IMR-90 (cell line): ENCODE measurements around the gene SERP2. TPM values are rescaled to one million over a fixed set of nuclear protein-coding genes. Genes with fewer than 3 reads are reported as not detected.

Experiments
- ATAC-seq: fragments of 200-7000 bp; cut with Tn5 transposase; 2 replicates; pipeline ENCODE4 v1.9.1; 2020; ENCODE audit warnings: low read depth, mild to moderate bottlenecking, moderate library complexity
- BruUV-seq: library from RNA; stranded (reverse); fragments of 400-500 nt; replicated peaks from 2 replicates; lab custom pipeline; 2021; lab: Mats Ljungman, UMichigan
- CTCF ChIA-PET: fragments of 300-600 bp; formaldehyde crosslinking; extraction: SDS; loops from one replicate; lab custom pipeline; 2021; ENCODE audit warnings: antibody characterized with exemption; lab: Yijun Ruan, JAX
- POLR2A ChIA-PET: fragments of 300-600 bp; sonication (Branson Sonifier 250); formaldehyde crosslinking; loops from one replicate; lab custom pipeline; 2022; ENCODE audit warnings: antibody characterized with exemption; ENCODE audit not compliant: unreplicated experiment; lab: Charles Lee
- DNase-seq: peaks from one replicate; pipeline ENCODE4 v3.0.0; 2013
- H2AFZ ChIP-seq: replicated peaks from 2 replicates; pipeline ENCODE3; 2013; ENCODE audit warnings: low read length, mild to moderate bottlenecking; ENCODE audit not compliant: poor library complexity
- H2AK5ac ChIP-seq: 2 replicates; pipeline ENCODE4 v1.6.1; 2013; ENCODE audit warnings: low read depth, low read length, inconsistent platforms
- H2AK9ac ChIP-seq: replicated peaks from 2 replicates; pipeline ENCODE3; 2013; ENCODE audit warnings: mild to moderate bottlenecking, low read depth, low read length, moderate library complexity; ENCODE audit not compliant: poor library complexity
- H2BK120ac ChIP-seq: 2 replicates; pipeline ENCODE4 v1.6.1; 2013; ENCODE audit warnings: low read depth, low read length, inconsistent platforms
- H2BK15ac ChIP-seq: 3 replicates; pipeline ENCODE4 v1.6.1; 2013; ENCODE audit warnings: low read depth, low read length, inconsistent platforms
- H2BK20ac ChIP-seq: 2 replicates; pipeline ENCODE4 v1.6.1; 2013; ENCODE audit warnings: low read depth, mild to moderate bottlenecking, inconsistent platforms, low read length, moderate library complexity
- H2BK5ac ChIP-seq: 2 replicates; pipeline ENCODE4 v1.6.1; 2013; ENCODE audit warnings: mild to moderate bottlenecking, low read depth, low read length, inconsistent platforms; ENCODE audit not compliant: poor library complexity, severe bottlenecking
- H3K14ac ChIP-seq: replicated peaks from 2 replicates; pipeline ENCODE4 v1.6.1; 2013; ENCODE audit warnings: low read depth, low read length, inconsistent platforms
- H3K18ac ChIP-seq: 2 replicates; pipeline ENCODE4 v1.6.1; 2013; ENCODE audit warnings: low read depth, low read length, control low read depth
- H3K23ac ChIP-seq: 2 replicates; pipeline ENCODE4 v1.6.1; 2013; ENCODE audit warnings: low read depth, low read length, inconsistent platforms
- H3K27ac ChIP-seq: 2 replicates; pipeline ENCODE4 v1.5.1; 2013; ENCODE audit warnings: mild to moderate bottlenecking, control low read depth, low read length; ENCODE audit not compliant: insufficient read depth
- H3K27me3 ChIP-seq: 2 replicates; pipeline ENCODE4 v1.6.1; 2013; ENCODE audit warnings: low read length; ENCODE audit not compliant: control insufficient read depth, insufficient read depth
- H3K36me3 ChIP-seq: 2 replicates; pipeline ENCODE4 v1.6.1; 2013; ENCODE audit warnings: low read length, mixed read lengths; ENCODE audit not compliant: control insufficient read depth, insufficient read depth
- H3K4ac ChIP-seq: 2 replicates; pipeline ENCODE4 v1.6.1; 2013; ENCODE audit warnings: low read depth, low read length, inconsistent platforms
- H3K4me1 ChIP-seq: 2 replicates; pipeline ENCODE4 v1.6.1; 2013; ENCODE audit warnings: low read length, mixed read lengths; ENCODE audit not compliant: control insufficient read depth, insufficient read depth
- H3K4me2 ChIP-seq: 2 replicates; pipeline ENCODE4 v1.6.1; 2013; ENCODE audit warnings: low read depth, mild to moderate bottlenecking, control low read depth, low read length, moderate library complexity
- H3K4me3 ChIP-seq: 2 replicates; pipeline ENCODE4 v1.5.1; 2013; ENCODE audit warnings: low read depth, mild to moderate bottlenecking, control low read depth, low read length, moderate library complexity; ENCODE audit not compliant: insufficient read depth
- H3K56ac ChIP-seq: 2 replicates; pipeline ENCODE4 v1.6.1; 2013; ENCODE audit warnings: low read length, inconsistent platforms; ENCODE audit not compliant: insufficient read depth; ENCODE audit errors: extremely low read depth
- H3K79me1 ChIP-seq, 2 experiments: 2 replicates each; pipeline ENCODE4 v1.6.1; 2013; ENCODE audit warnings: low read length in 2 of 2, inconsistent platforms in 1 of 2, low read depth in 1 of 2
- H3K9ac ChIP-seq: 2 replicates; pipeline ENCODE4 v1.6.1; 2013; ENCODE audit warnings: low read depth, low read length, control low read depth
- H3K9me1 ChIP-seq: 2 replicates; pipeline ENCODE4 v1.6.1; 2013; ENCODE audit warnings: low read length, inconsistent platforms; ENCODE audit not compliant: insufficient read depth
- H3K9me3 ChIP-seq: 2 replicates; pipeline ENCODE4 v1.6.1; 2013; ENCODE audit warnings: low read length; ENCODE audit not compliant: control insufficient read depth, insufficient read depth
- H4K20me1 ChIP-seq: 2 replicates; pipeline ENCODE4 v1.6.1; 2013; ENCODE audit warnings: low read length, inconsistent platforms; ENCODE audit not compliant: insufficient read depth
- H4K5ac ChIP-seq: 2 replicates; pipeline ENCODE4 v1.6.1; 2013; ENCODE audit warnings: mild to moderate bottlenecking, low read depth, low read length, control low read depth
- H4K8ac ChIP-seq, 2 experiments: 2 replicates each; pipeline ENCODE4 v1.6.1; 2013; ENCODE audit warnings: low read depth in 2 of 2, low read length in 2 of 2, control low read depth in 1 of 2, inconsistent platforms in 1 of 2
- H4K91ac ChIP-seq: 2 replicates; pipeline ENCODE4 v1.6.1; 2013; ENCODE audit warnings: low read depth, low read length, inconsistent platforms; ENCODE audit not compliant: insufficient read depth
- FOS ChIP-seq: fragments of 150-350 bp; IDR thresholded peaks from 2 replicates; pipeline ENCODE4 v1.6.1; 2016; ENCODE audit warnings: low read depth, low read length
- RFX5 ChIP-seq: IDR thresholded peaks from 2 replicates; pipeline ENCODE4 v1.8.0; 2012; ENCODE audit warnings: low read depth, mild to moderate bottlenecking, low read length, moderate library complexity
- whole genome bisulfite sequencing, 2 experiments: methylation state at CpG; one replicate each; pipeline versions ENCODE4 v1.1.5 to v1.1.7; 2013; ENCODE audit warnings: missing lambda C conversion rate in 2 of 2; ENCODE audit not compliant: insufficient read length in 1 of 2; ENCODE audit errors: extremely low coverage in 2 of 2; 5-methylcytosine and 5-hydroxymethylcytosine counted together
- dilution Hi-C: fragments of 300-500 bp; cut with HindIII; formaldehyde crosslinking; loops from one replicate; pipeline ENCODE4 v1.14.3; 2018; ENCODE audit warnings: low sequenced_read_pairs; ENCODE audit not compliant: unreplicated experiment
- in situ Hi-C: fragments of 300-500 bp; cut with MboI; formaldehyde crosslinking; loops from 3 replicates; pipeline ENCODE4 v1.14.3; 2019; ENCODE audit warnings: low sequenced_read_pairs, inconsistent platforms, mixed read lengths
- intact Hi-C: fragments of 100-400 bp; cut with micrococcal nuclease; formaldehyde crosslinking; loops from 2 replicates; pipeline ENCODE4 v1.10.0; 2022
- polyA plus RNA-seq, 3 experiments: library from polyadenylated mRNA; depleted of rRNA; stranded (reverse); fragments of >200 nt; gene quantifications; 2 replicates each; pipeline ENCODE4 v1.2.3, GENCODE V29; 2012; ENCODE audit warnings: low replicate concordance in 1 of 3
- total RNA-seq: library from RNA; depleted of rRNA; stranded (reverse); fragments of >200 nt; gene quantifications from 2 replicates; pipeline ENCODE4 v1.2.3, GENCODE V29; 2012

SERP2 gene
- total and polyA plus RNA-seq, 2 of the 4 experiments (the other 2 are of a cell fraction): 0.54 to 1.4 TPM

- Histone ChIP-seq H4K20me1 (no peaks in the 10 kb centered on the region), H3K4me3 (no peak overlapping the region), H4K5ac (no peak overlapping the region), H3K18ac (no peak overlapping the region), H3K9me1 (no peaks in the 10 kb centered on the region), H3K9ac (no peak overlapping the region), H2BK120ac (no peak overlapping the region), H4K8ac (no peak overlapping the region), H2AFZ (no peak overlapping the region), H3K27ac (no peak overlapping the region), H3K56ac (no peak overlapping the region), H3K4me1 (peaks cover 5% of the 10 kb centered on the region; the same call in 1 of the 2 replicates), H3K23ac (no peak overlapping the region), H2BK5ac (no peak overlapping the region), H3K14ac (no peak overlapping the region), H3K4me2 (no peak overlapping the region), H4K91ac (no peak overlapping the region), H2AK5ac (no peak overlapping the region), H3K79me1 (no peaks in the 10 kb centered on the region), H2BK15ac (no peak overlapping the region), H3K4ac (no peak overlapping the region), H3K9me3 (no peaks in the 10 kb centered on the region), H3K27me3 (peaks cover 13% of the 10 kb centered on the region), H3K36me3 (no peaks in the 10 kb centered on the region), H2BK20ac (no peak overlapping the region), H2AK9ac (no peak overlapping the region)
- ChIA-PET POLR2A (no interaction called here), CTCF (no interaction called here)
- BruUV-seq: no TSS peak
- dilution Hi-C loops (no loop called here), in situ Hi-C loops (no loop called here), intact Hi-C loops (no loop called here)
- TF ChIP-seq FOS: no peak
- TF ChIP-seq RFX5: no peak
- no peak for ATAC-seq
- no CpG with 5 or more reads among the region's 5 CpGs for WGBS, 2 experiments
- no peak for DNase-seq
Measured at GRCh38 chr13:44406617-44407016, 33.0 kb downstream of the SERP2 start.
